ENCODE data around the gene SCLT1. TPM values are rescaled to one million over a fixed set of nuclear protein-coding genes. Genes with fewer than 3 reads are reported as not detected.
"Not testable (repeated sequence)": the region's sequence is repeated elsewhere in the genome, so short reads cannot be mapped to it uniquely, and the experiment has no call there.

The SCLT1 gene
- total RNA-seq, 1 experiment from 2014 or later: 14.3 TPM

DNA sequence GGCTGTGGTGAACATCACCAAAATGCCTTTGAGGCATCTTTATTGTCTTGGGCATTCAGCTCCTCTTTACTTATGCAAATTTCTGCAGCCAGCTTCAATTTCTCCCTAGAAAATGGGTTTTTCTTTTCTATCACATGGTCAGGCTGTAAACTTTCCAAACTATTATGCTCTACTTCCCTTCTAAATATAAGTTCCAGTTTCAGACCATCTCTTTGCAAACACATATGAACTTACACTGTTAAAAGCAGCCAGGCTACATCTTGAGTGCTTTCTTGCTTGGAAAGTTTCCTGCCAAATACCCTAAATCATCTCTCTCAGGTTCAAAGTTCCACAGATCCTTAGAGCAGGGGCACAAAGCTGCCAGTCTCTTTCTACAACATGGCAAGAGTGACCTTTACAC is 13.2 kb downstream of the SCLT1 start (continued):
- TF ChIP-seq, protein P1, sequence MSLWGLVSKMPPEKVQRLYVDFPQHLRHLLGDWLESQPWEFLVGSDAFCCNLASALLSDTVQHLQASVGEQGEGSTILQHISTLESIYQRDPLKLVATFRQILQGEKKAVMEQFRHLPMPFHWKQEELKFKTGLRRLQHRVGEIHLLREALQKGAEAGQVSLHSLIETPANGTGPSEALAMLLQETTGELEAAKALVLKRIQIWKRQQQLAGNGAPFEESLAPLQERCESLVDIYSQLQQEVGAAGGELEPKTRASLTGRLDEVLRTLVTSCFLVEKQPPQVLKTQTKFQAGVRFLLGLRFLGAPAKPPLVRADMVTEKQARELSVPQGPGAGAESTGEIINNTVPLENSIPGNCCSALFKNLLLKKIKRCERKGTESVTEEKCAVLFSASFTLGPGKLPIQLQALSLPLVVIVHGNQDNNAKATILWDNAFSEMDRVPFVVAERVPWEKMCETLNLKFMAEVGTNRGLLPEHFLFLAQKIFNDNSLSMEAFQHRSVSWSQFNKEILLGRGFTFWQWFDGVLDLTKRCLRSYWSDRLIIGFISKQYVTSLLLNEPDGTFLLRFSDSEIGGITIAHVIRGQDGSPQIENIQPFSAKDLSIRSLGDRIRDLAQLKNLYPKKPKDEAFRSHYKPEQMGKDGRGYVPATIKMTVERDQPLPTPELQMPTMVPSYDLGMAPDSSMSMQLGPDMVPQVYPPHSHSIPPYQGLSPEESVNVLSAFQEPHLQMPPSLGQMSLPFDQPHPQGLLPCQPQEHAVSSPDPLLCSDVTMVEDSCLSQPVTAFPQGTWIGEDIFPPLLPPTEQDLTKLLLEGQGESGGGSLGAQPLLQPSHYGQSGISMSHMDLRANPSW (CRISPR knock-in tag; conservative IDR thresholded peaks at IDR 0.05; ENCODE audit: low read depth): no peak
- no peak for TF ChIP-seq ZNF232 (CRISPR knock-in tag; IDR thresholded peaks at IDR 0.05)
- TF ChIP-seq ZNF671 (CRISPR knock-in tag; IDR thresholded peaks at IDR 0.05): no peak
- TF ChIP-seq NR2C2 (CRISPR knock-in tag; IDR thresholded peaks at IDR 0.05): no peak
- no peak for TF ChIP-seq NFYB (CRISPR knock-in tag; conservative IDR thresholded peaks at IDR 0.05; ENCODE audit: low read depth)

DNA sequence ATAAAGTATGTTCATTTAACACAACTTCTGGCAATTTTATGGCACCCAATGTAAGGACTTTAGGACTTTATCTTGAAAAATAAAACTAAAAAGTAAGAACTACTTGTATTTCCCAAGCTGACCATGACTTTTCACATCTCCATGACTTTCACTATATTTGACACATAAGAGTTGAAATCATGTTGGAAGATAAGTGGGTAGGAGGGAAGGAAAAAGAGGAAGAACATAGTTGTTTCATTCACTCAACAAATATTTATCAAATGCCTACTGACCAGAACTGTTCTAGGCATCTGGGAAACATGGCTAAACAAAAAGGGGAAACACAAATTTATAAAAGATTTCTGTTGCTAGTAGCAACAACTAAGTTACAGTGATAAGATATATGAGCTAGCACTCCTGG is 16.0 kb downstream of the SCLT1 start:
- Mint-ChIP-seq H3K27me3 (ENCODE audit: low read depth) (no peaks in the 10 kb centered on the region), H3K9me3 (peaks cover 41% of the 10 kb centered on the region), H3K27ac (no peak overlapping the region), H3K4me1 (no peaks in the 10 kb centered on the region), H3K36me3 (peaks cover 44% of the 10 kb centered on the region), H3K4me3 (no peak overlapping the region)
- DNase-seq (ENCODE audit: low spot score): no peak
- ATAC-seq: no peak
- TF ChIP-seq CBFB (CRISPR knock-in tag; IDR thresholded peaks at IDR 0.05; ENCODE audit: low read depth) (no peak), SMAD4 (CRISPR knock-in tag; IDR thresholded peaks at IDR 0.05) (no peak)
- TF ChIP-seq, protein P2, sequence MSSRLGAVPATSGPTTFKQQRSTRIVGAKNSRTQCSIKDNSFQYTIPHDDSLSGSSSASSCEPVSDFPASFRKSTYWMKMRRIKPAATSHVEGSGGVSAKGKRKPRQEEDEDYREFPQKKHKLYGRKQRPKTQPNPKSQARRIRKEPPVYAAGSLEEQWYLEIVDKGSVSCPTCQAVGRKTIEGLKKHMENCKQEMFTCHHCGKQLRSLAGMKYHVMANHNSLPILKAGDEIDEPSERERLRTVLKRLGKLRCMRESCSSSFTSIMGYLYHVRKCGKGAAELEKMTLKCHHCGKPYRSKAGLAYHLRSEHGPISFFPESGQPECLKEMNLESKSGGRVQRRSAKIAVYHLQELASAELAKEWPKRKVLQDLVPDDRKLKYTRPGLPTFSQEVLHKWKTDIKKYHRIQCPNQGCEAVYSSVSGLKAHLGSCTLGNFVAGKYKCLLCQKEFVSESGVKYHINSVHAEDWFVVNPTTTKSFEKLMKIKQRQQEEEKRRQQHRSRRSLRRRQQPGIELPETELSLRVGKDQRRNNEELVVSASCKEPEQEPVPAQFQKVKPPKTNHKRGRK (CRISPR knock-in tag; IDR thresholded peaks at IDR 0.05; ENCODE audit: borderline replicate concordance): no peak
- TF ChIP-seq, protein P3, sequence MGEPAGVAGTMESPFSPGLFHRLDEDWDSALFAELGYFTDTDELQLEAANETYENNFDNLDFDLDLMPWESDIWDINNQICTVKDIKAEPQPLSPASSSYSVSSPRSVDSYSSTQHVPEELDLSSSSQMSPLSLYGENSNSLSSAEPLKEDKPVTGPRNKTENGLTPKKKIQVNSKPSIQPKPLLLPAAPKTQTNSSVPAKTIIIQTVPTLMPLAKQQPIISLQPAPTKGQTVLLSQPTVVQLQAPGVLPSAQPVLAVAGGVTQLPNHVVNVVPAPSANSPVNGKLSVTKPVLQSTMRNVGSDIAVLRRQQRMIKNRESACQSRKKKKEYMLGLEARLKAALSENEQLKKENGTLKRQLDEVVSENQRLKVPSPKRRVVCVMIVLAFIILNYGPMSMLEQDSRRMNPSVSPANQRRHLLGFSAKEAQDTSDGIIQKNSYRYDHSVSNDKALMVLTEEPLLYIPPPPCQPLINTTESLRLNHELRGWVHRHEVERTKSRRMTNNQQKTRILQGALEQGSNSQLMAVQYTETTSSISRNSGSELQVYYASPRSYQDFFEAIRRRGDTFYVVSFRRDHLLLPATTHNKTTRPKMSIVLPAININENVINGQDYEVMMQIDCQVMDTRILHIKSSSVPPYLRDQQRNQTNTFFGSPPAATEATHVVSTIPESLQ (CRISPR knock-in tag; IDR thresholded peaks at IDR 0.05): no peak
- TF ChIP-seq, protein P4, sequence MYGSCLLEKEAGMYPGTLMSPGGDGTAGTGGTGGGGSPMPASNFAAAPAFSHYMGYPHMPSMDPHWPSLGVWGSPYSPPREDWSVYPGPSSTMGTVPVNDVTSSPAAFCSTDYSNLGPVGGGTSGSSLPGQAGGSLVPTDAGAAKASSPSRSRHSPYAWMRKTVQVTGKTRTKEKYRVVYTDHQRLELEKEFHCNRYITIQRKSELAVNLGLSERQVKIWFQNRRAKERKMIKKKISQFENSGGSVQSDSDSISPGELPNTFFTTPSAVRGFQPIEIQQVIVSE (CRISPR knock-in tag; IDR thresholded peaks at IDR 0.05; ENCODE audit: borderline replicate concordance): no peak
- CTCF ChIA-PET: no interaction called here
- POLR2A ChIA-PET: no interaction called here

DNA sequence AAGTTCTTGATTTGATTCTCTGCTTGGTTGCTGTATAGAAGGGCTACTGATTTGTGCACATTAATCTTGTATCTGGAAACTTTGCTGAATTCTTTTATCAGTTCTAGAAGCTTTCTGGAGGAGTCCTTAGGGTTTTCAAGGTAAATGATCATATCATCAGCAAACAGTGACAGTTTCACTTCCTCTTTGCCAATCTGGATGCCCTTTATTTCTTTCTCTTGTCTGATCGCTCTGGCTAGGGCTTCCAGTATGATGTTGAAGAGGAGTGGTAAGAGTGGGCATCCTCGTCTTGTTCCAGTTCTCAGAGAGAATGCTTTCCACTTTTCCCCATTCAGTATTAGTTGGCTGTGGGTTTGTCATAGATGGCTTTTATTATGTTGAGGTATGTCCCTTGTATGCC is 23.8 kb downstream of the SCLT1 start:
- Mint-ChIP-seq H3K9me3 (peaks cover 55% of the 10 kb centered on the region), H3K36me3 (peaks cover 22% of the 10 kb centered on the region)
- ATAC-seq; H3K27ac Mint-ChIP-seq; DNase-seq (ENCODE audit: low spot score); CTCF ChIA-PET; H3K4me1 Mint-ChIP-seq; H3K4me3 Mint-ChIP-seq; H3K27me3 Mint-ChIP-seq (ENCODE audit: low read depth); POLR2A ChIA-PET: not testable (repeated sequence)

DNA sequence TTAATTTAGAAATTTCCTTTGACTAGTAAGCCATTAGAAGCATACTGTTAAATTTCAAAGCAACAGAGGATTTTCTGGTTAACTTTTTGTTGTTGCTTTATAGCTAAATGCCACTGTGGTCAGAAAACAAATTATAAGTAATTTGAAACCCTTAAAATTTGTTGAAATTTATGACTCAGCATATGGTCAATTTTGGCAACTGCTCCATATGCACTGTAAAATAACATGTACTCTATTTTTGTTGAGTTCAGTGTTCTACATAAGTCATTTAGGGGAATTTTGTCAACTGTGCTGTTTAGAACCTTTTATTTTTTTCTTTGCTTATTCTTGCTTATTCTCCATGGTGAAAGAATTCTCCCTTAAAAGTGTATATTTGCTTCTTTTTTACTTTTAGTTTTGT is 28.6 kb downstream of the SCLT1 start:
- no peak overlapping the region for H3K4me3 Mint-ChIP-seq
- DNase-seq (ENCODE audit: low spot score) (no peak), ATAC-seq (no peak)
- no peak overlapping the region for H3K27ac Mint-ChIP-seq
- no peaks in the 10 kb centered on the region for H3K4me1 Mint-ChIP-seq
- peaks cover 2% of the 10 kb centered on the region; the same call in 1 of the 2 replicates for H3K27me3 Mint-ChIP-seq (ENCODE audit: low read depth)
- H3K36me3 Mint-ChIP-seq: peaks cover 47% of the 10 kb centered on the region
- ChIA-PET CTCF (no interaction called here), POLR2A (no interaction called here)
- TF ChIP-seq, protein P5, sequence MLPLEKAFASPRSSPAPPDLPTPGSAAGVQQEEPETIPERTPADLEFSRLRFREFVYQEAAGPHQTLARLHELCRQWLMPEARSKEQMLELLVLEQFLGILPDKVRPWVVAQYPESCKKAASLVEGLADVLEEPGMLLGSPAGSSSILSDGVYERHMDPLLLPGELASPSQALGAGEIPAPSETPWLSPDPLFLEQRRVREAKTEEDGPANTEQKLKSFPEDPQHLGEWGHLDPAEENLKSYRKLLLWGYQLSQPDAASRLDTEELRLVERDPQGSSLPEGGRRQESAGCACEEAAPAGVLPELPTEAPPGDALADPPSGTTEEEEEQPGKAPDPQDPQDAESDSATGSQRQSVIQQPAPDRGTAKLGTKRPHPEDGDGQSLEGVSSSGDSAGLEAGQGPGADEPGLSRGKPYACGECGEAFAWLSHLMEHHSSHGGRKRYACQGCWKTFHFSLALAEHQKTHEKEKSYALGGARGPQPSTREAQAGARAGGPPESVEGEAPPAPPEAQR (CRISPR knock-in tag; IDR thresholded peaks at IDR 0.05): no peak
- TF ChIP-seq, protein P6, sequence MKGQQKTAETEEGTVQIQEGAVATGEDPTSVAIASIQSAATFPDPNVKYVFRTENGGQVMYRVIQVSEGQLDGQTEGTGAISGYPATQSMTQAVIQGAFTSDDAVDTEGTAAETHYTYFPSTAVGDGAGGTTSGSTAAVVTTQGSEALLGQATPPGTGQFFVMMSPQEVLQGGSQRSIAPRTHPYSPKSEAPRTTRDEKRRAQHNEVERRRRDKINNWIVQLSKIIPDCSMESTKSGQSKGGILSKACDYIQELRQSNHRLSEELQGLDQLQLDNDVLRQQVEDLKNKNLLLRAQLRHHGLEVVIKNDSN (CRISPR knock-in tag; IDR thresholded peaks at IDR 0.05): no peak
- H3K9me3 Mint-ChIP-seq: peaks cover 69% of the 10 kb centered on the region

Data from WTC11 (cell line).